ENCODE results near the gene PLSCR4. TPM values are rescaled to one million over a fixed set of nuclear protein-coding genes. Genes with fewer than 3 reads are reported as not detected.
"Not testable (repeated sequence)": the region's sequence is repeated elsewhere in the genome, so short reads cannot be mapped to it uniquely, and the experiment has no call there.

PLSCR4 gene
- total RNA-seq (2014; rRNA removed; shearing (Covaris generic)) = not detected in 2 replicates
- not detected in 2 replicates for total RNA-seq (2022)
- Bru-seq, nascent RNA = not detected
- BruChase-seq, experiment 1, labeled RNA remaining after a 6-hour chase = not detected
- not detected for BruChase-seq, experiment 2, labeled RNA remaining after a 2-hour chase
- long read RNA-seq = 0 reads

- POLR2A ChIA-PET = no interaction called here
- no peak within 1 kb of the TSS for H3K4me3 ChIP-seq (ENCODE audit: low read depth, low read length, poor library complexity, severe bottlenecking)
These were observed at the start of gene PLSCR4 for GRCh38 chr3:146250449-146251382. PLSCR4 (minus strand) TSS chr3:146251105; CDS start chr3:146222071, 29,034 bp downstream.

GRCh38 chr3:146293401-146293800, 42.5 kb upstream of the PLSCR4 start:
- H4K20me1 ChIP-seq (ENCODE audit: insufficient read depth, low read length); H3K9me3 ChIP-seq (ENCODE audit: low read length); H3K9me2 ChIP-seq (ENCODE audit: insufficient read depth, low read length); H3K4me2 ChIP-seq (ENCODE audit: low read length); DNase-seq (ENCODE audit: low spot score); H3K4me1 ChIP-seq (ENCODE audit: insufficient read depth, low read length, poor library complexity, severe bottlenecking); H3K36me3 ChIP-seq (ENCODE audit: insufficient read depth, low read length); CTCF ChIA-PET (ENCODE audit: unreplicated experiment); H3K4me3 ChIP-seq (ENCODE audit: low read depth, low read length, poor library complexity, severe bottlenecking); BruUV-seq (replicated peaks); intact Hi-C loops (cut with micrococcal nuclease; ENCODE audit: unreplicated experiment); H2AFZ ChIP-seq (ENCODE audit: low read length); H3K27ac ChIP-seq (ENCODE audit: low read depth, low read length, poor library complexity, severe bottlenecking); H3K79me2 ChIP-seq (ENCODE audit: insufficient read depth, low read depth, low read length): not testable (repeated sequence)
- POLR2A ChIA-PET = interaction anchor here (0.7 kb wide), 1 partner anchor 105 kb away, joined by 3 read pairs; no protein-coding TSS in a partner anchor

More at GRCh38 chr3:146250449-146251382, at the start of gene PLSCR4:
- TF ChIP-seq CTCF (conservative IDR thresholded peaks at IDR 0.05; ENCODE audit: low read length) (no peak), EZH2phosphoT487 (IDR thresholded peaks at IDR 0.05; ENCODE audit: borderline replicate concordance, low read depth, low read length) (no peak)
- DNase-seq (ENCODE audit: low spot score) = no peak
- no TSS peak for BruUV-seq (replicated peaks)
- Histone ChIP-seq H3K79me2 (ENCODE audit: insufficient read depth, low read depth, low read length) (no peaks in the 10 kb centered on the region), H3K4me2 (ENCODE audit: low read length) (no peak within 1 kb of the TSS), H3K9me3 (ENCODE audit: low read length) (no peaks in the 10 kb centered on the region), H3K27ac (ENCODE audit: low read depth, low read length, poor library complexity, severe bottlenecking) (no peak within 1 kb of the TSS), H3K4me1 (ENCODE audit: insufficient read depth, low read length, poor library complexity, severe bottlenecking) (no peaks in the 10 kb centered on the region), H2AFZ (ENCODE audit: low read length) (no peak within 1 kb of the TSS), H3K9me2 (ENCODE audit: insufficient read depth, low read length) (no peaks in the 10 kb centered on the region), H3K36me3 (ENCODE audit: insufficient read depth, low read length) (no peaks in the 10 kb centered on the region), H4K20me1 (ENCODE audit: insufficient read depth, low read length) (no peaks in the 10 kb centered on the region)
- CTCF ChIA-PET (ENCODE audit: unreplicated experiment) = no interaction called here
- intact Hi-C loops (cut with micrococcal nuclease; ENCODE audit: unreplicated experiment) = no loop called here

- Histone ChIP-seq H3K27ac (ENCODE audit: low read depth, low read length, poor library complexity, severe bottlenecking) (no peak overlapping the region), H3K4me3 (ENCODE audit: low read depth, low read length, poor library complexity, severe bottlenecking) (no peak overlapping the region), H3K9me2 (ENCODE audit: insufficient read depth, low read length) (no peaks in the 10 kb centered on the region), H4K20me1 (ENCODE audit: insufficient read depth, low read length) (no peaks in the 10 kb centered on the region), H3K9me3 (ENCODE audit: low read length) (no peaks in the 10 kb centered on the region), H3K4me1 (ENCODE audit: insufficient read depth, low read length, poor library complexity, severe bottlenecking) (no peaks in the 10 kb centered on the region), H3K36me3 (ENCODE audit: insufficient read depth, low read length) (no peaks in the 10 kb centered on the region), H3K79me2 (ENCODE audit: insufficient read depth, low read depth, low read length) (no peaks in the 10 kb centered on the region), H2AFZ (ENCODE audit: low read length) (no peak overlapping the region), H3K4me2 (ENCODE audit: low read length) (no peak overlapping the region)
- no TSS peak for BruUV-seq (replicated peaks)
- no peak for DNase-seq (ENCODE audit: low spot score)
- ChIA-PET CTCF (ENCODE audit: unreplicated experiment) (no interaction called here), POLR2A (no interaction called here)
- TF ChIP-seq CTCF (conservative IDR thresholded peaks at IDR 0.05; ENCODE audit: low read length) (no peak), EZH2phosphoT487 (IDR thresholded peaks at IDR 0.05; ENCODE audit: borderline replicate concordance, low read depth, low read length) (no peak)
- intact Hi-C loops (cut with micrococcal nuclease; ENCODE audit: unreplicated experiment) = no loop called here
These were observed 33.0 kb upstream of the PLSCR4 start for GRCh38 chr3:146283781-146284445.

Measured in OCI-LY7 (cell line).